SK-N-DZ (cell line): ENCODE results near the gene MCOLN1.
"Not testable (repeated sequence)": the region's sequence is repeated elsewhere in the genome, so short reads cannot be mapped to it uniquely, and the experiment has no call there.

Experiments used
- DNase-seq: peaks from one replicate; pipeline ENCODE4 v3.0.0-alpha.2; 2015; ENCODE audit warnings: low spot score
- small RNA-seq, 2 experiments: library from RNA; depleted of rRNA; stranded (forward); fragments of <200 nt; gene quantifications; one replicate each; pipeline ENCODE3, GENCODE V24; 2014

MCOLN1 gene

GRCh38 chr19:7565332-7565731, 42.9 kb downstream of the MCOLN1 start:
- no peak for DNase-seq

- no peak for DNase-seq
Observed at GRCh38 chr19:7570761-7571160, 48.3 kb downstream of the MCOLN1 start.

GRCh38 chr19:7575434-7576040, 53.1 kb downstream of the MCOLN1 start:
- DNase-seq: no peak

GRCh38 chr19:7577422-7577821, 55.0 kb downstream of the MCOLN1 start:
- not testable (repeated sequence) for DNase-seq

- no peak for DNase-seq
Observed at GRCh38 chr19:7578127-7578526, 55.7 kb downstream of the MCOLN1 start.

GRCh38 chr19:7579182-7579581, 56.8 kb downstream of the MCOLN1 start:
- no peak for DNase-seq

- DNase-seq: no peak
Observed at GRCh38 chr19:7582446-7582845, 60.0 kb downstream of the MCOLN1 start.

Small RNAs within 50 kb of the gene (small RNA-seq; reads per million reads assigned to genes)
- 0 reads per million in 2 experiments for gene AC008878.2
